Liver (tissue), 9 donors: ENCODE measurements around the gene OR10A3. TPM values are rescaled to one million over a fixed set of nuclear protein-coding genes. Genes with fewer than 3 reads are reported as not detected.

Source experiments
- DNase-seq: peaks from one replicate; pipeline ENCODE4 v3.0.0-alpha.2; 2017; ENCODE audit warnings: low spot score
- H3K27ac ChIP-seq, 2 donors: one replicate each; pipeline ENCODE4 v1.7.0; 2013; ENCODE audit warnings: inconsistent platforms in 2 of 2, low read length in 2 of 2, control low read depth in 1 of 2, low read depth in 1 of 2, mild to moderate bottlenecking in 1 of 2
- H3K27me3 ChIP-seq, 4 donors: one replicate each; pipeline versions ENCODE4 v1.6.1 to v1.7.0; 2013; ENCODE audit warnings: low read length in 3 of 4, inconsistent platforms in 1 of 4, mild to moderate bottlenecking in 1 of 4, moderate library complexity in 1 of 4; ENCODE audit not compliant: control insufficient read depth in 4 of 4, insufficient read depth in 4 of 4
- H3K36me3 ChIP-seq, 4 donors: one replicate each; pipeline versions ENCODE4 v1.6.1 to v1.7.0; 2013; ENCODE audit warnings: low read length in 3 of 4, mild to moderate bottlenecking in 3 of 4, low read depth in 1 of 4, moderate library complexity in 1 of 4; ENCODE audit not compliant: control insufficient read depth in 4 of 4, insufficient read depth in 3 of 4
- H3K4me1 ChIP-seq, 4 donors: one replicate each; pipeline versions ENCODE4 v1.6.1 to v1.7.0; 2013; ENCODE audit warnings: low read length in 3 of 4, mild to moderate bottlenecking in 3 of 4, moderate library complexity in 1 of 4; ENCODE audit not compliant: control insufficient read depth in 4 of 4, insufficient read depth in 4 of 4
- H3K4me3 ChIP-seq, 3 donors: one replicate each; pipeline versions ENCODE4 v1.6.1 to v1.7.0; 2013; ENCODE audit warnings: low read length in 3 of 3, control low read depth in 1 of 3, low read depth in 1 of 3, mild to moderate bottlenecking in 1 of 3
- H3K9ac ChIP-seq, 2 donors: one replicate each; pipeline ENCODE4 v1.7.0; 2013; ENCODE audit warnings: low read length in 2 of 2, mild to moderate bottlenecking in 2 of 2, moderate library complexity in 2 of 2, control low read depth in 1 of 2, low read depth in 1 of 2
- H3K9me3 ChIP-seq, 4 donors: one replicate each; pipeline versions ENCODE4 v1.6.1 to v1.7.0; 2013; ENCODE audit warnings: low read length in 3 of 4; ENCODE audit not compliant: control insufficient read depth in 4 of 4
- ATF3 ChIP-seq: IDR thresholded peaks from 2 replicates; pipeline ENCODE4 v1.6.1; 2016; ENCODE audit warnings: antibody characterized with exemption
- EGR1 ChIP-seq, 2 donors: IDR thresholded peaks; 2 replicates each; pipeline ENCODE4 v1.6.1; 2016 to 2018; ENCODE audit warnings: antibody characterized with exemption in 2 of 2, low read depth in 2 of 2
- FOXA1 ChIP-seq: IDR thresholded peaks from 2 replicates; pipeline ENCODE4 v1.6.1; 2016; ENCODE audit warnings: antibody characterized with exemption
- FOXA2 ChIP-seq: IDR thresholded peaks from 2 replicates; pipeline ENCODE4 v1.6.1; 2016; ENCODE audit warnings: antibody characterized with exemption
- GABPA ChIP-seq, 2 donors: IDR thresholded peaks in 1 of 2; conservative IDR thresholded peaks in 1 of 2; 2 replicates each; pipeline ENCODE4 v1.6.1; 2016; ENCODE audit warnings: antibody characterized with exemption in 2 of 2, mild to moderate bottlenecking in 1 of 2, moderate library complexity in 1 of 2
- HNF4A ChIP-seq, 2 donors: conservative IDR thresholded peaks; 2 replicates each; pipeline ENCODE4 v1.6.1; 2016; ENCODE audit warnings: antibody characterized with exemption in 2 of 2, mild to moderate bottlenecking in 2 of 2
- HNF4G ChIP-seq: IDR thresholded peaks from 2 replicates; pipeline ENCODE4 v1.6.1; 2016; ENCODE audit warnings: antibody characterized with exemption
- JUND ChIP-seq, 2 donors: IDR thresholded peaks; 2 replicates each; pipeline ENCODE4 v1.6.1; 2016; ENCODE audit warnings: antibody characterized with exemption in 2 of 2
- MAX ChIP-seq: IDR thresholded peaks from 2 replicates; pipeline ENCODE4 v1.6.1; 2016; ENCODE audit warnings: antibody characterized with exemption
- NR2F2 ChIP-seq: IDR thresholded peaks from 2 replicates; pipeline ENCODE4 v1.6.1; 2016; ENCODE audit warnings: antibody characterized with exemption
- RAD21 ChIP-seq, 2 donors: IDR thresholded peaks; 2 replicates each; pipeline ENCODE4 v1.6.1; 2016; ENCODE audit warnings: antibody characterized with exemption in 2 of 2, mild to moderate bottlenecking in 2 of 2
- RXRA ChIP-seq, 2 donors: IDR thresholded peaks; 2 replicates each; pipeline ENCODE4 v1.6.1; 2017 to 2018; ENCODE audit warnings: antibody characterized with exemption in 2 of 2, mild to moderate bottlenecking in 1 of 2
- SP1 ChIP-seq: IDR thresholded peaks from 2 replicates; pipeline ENCODE4 v1.6.1; 2018; ENCODE audit warnings: antibody characterized with exemption, mild to moderate bottlenecking
- TAF1 ChIP-seq: conservative IDR thresholded peaks from 2 replicates; pipeline ENCODE4 v1.6.1; 2016; ENCODE audit warnings: antibody characterized with exemption, mild to moderate bottlenecking
- YY1 ChIP-seq: IDR thresholded peaks from 2 replicates; pipeline ENCODE4 v1.6.1; 2016; ENCODE audit warnings: antibody characterized with exemption, mild to moderate bottlenecking
- ZBTB33 ChIP-seq: IDR thresholded peaks from 2 replicates; pipeline ENCODE4 v1.6.1; 2016; ENCODE audit warnings: antibody characterized with exemption
- WGBS: extraction: QIAGEN DNeasy Blood & Tissue Kit; methylation state at CpG from one replicate; pipeline ENCODE4 v1.1.7; 2013; 5-methylcytosine and 5-hydroxymethylcytosine counted together
- polyA plus RNA-seq, 2 donors: library from polyadenylated mRNA; stranded (reverse) in 1 of 2; unstranded in 1 of 2; fragments of 200-250 nt in 1 of 2; fragments of >200 nt in 1 of 2; fragmentation: Nextera tagmentation in 1 of 2; extraction: Ambion mirVana in 1 of 2; gene quantifications; one replicate each; pipeline versions ENCODE4 v1.2.1 to v1.2.3, GENCODE V29; 2013 to 2015
- total RNA-seq, 2 donors: library from RNA; depleted of rRNA; stranded (reverse); fragments of >200 nt; gene quantifications; one replicate each; pipeline ENCODE4 v1.2.3, GENCODE V29; 2014
- TF ChIP-seq, protein P1 (sequence below): fragments of 150-350 bp; IDR thresholded peaks from 2 replicates; pipeline ENCODE4 v1.5.1; 2017; ENCODE audit warnings: improper control_type of control experiment, low read depth, low read length; ENCODE audit not compliant: missing input control
- donor health status: healthy.
- donor health status: healthy.
- donor health status: healthy.
- donor health status: healthy.
- donor health status: healthy.

Gene OR10A3
- total and polyA plus RNA-seq, 4 donors: not detected

DNA sequence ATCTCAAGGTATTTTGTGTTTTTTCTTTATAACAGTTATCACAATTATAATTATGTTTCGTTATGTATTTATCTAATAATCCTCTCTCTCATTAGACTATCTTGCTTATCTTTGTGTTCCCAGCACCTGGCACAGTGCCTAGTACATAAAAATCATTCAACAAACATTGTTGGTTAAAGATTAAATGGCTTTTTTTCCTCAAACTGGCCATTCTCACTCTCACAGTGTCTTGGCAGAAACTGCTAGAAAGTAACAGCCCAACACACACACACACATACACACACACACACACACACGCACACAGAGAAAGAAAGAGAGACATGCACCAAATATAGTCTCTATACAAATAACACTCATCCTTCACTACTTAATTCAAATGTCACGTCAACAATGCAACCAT, 47.3 kb downstream of the OR10A3 start:
- Histone ChIP-seq H3K27ac (no peak overlapping the region), H3K9me3 (no peaks in the 10 kb centered on the region), H3K4me1 (peaks cover 7 to 41% (median 39%) of the 10 kb centered on the region in 4 donors), H3K27me3 (no peaks in the 10 kb centered on the region), H3K9ac (no peak overlapping the region), H3K36me3 (no peaks in the 10 kb centered on the region), H3K4me3 (no peak overlapping the region)
- TF ChIP-seq MAX (no peak), RAD21 (IDR thresholded peaks at IDR 0.05) (no peak), RXRA (IDR thresholded peaks at IDR 0.05) (peak in 1 of 2 donors; percentile 22), HNF4G (no peak), ZBTB33 (no peak), HNF4A (conservative IDR thresholded peaks at IDR 0.05) (peak in 1 of 2 donors; percentile 16), SP1 (no peak), FOXA1 (no peak), JUND (IDR thresholded peaks at IDR 0.05) (no peak), YY1 (no peak), GABPA (IDR thresholded peaks at IDR 0.05 in 1 of 2, conservative IDR thresholded peaks at IDR 0.05 in 1 of 2) (peak in 1 of 2 donors; percentile 7), TAF1 (no peak), ATF3 (no peak), EGR1 (IDR thresholded peaks at IDR 0.05; ENCODE audit: low read depth in 2 of 2) (no peak), NR2F2 (no peak), FOXA2 (peak; percentile 10)
- TF ChIP-seq, protein P1, sequence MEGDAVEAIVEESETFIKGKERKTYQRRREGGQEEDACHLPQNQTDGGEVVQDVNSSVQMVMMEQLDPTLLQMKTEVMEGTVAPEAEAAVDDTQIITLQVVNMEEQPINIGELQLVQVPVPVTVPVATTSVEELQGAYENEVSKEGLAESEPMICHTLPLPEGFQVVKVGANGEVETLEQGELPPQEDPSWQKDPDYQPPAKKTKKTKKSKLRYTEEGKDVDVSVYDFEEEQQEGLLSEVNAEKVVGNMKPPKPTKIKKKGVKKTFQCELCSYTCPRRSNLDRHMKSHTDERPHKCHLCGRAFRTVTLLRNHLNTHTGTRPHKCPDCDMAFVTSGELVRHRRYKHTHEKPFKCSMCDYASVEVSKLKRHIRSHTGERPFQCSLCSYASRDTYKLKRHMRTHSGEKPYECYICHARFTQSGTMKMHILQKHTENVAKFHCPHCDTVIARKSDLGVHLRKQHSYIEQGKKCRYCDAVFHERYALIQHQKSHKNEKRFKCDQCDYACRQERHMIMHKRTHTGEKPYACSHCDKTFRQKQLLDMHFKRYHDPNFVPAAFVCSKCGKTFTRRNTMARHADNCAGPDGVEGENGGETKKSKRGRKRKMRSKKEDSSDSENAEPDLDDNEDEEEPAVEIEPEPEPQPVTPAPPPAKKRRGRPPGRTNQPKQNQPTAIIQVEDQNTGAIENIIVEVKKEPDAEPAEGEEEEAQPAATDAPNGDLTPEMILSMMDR: no peak
- DNase-seq: no peak
- WGBS: 31% methylated on average over 3 of the region's 3 CpGs

DNA sequence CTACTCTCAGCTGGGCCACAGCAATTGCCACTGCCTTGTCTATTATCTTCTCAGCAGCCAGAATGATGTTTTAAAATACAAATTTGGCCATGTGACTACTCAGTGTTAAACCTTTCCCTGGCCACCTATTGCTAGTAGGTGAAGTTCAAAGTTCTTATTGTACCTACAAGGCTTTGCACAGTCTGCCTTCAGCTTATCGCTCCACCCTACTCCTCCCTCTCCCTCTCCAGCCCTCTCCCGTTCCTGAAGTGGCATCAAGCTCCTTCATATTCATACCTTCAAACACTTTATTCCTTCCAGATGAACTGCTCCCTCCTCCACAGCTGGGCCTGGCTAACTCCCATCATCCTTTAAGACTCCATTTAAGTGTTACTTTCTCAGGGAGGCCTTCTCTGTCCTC, 47.7 kb downstream of the OR10A3 start:
- no peaks in the 10 kb centered on the region for H3K36me3 ChIP-seq
- no peak for DNase-seq
- no peak for TF ChIP-seq GABPA (IDR thresholded peaks at IDR 0.05 in 1 of 2, conservative IDR thresholded peaks at IDR 0.05 in 1 of 2)
- no peak for TF ChIP-seq MAX
- no peak for TF ChIP-seq EGR1 (IDR thresholded peaks at IDR 0.05; ENCODE audit: low read depth in 2 of 2)
- no peak for TF ChIP-seq RAD21 (IDR thresholded peaks at IDR 0.05)
- peak; percentile 46 to 64 for TF ChIP-seq HNF4A (conservative IDR thresholded peaks at IDR 0.05)
- TF ChIP-seq RXRA (IDR thresholded peaks at IDR 0.05): no peak
- H3K27me3 ChIP-seq: no peaks in the 10 kb centered on the region
- no peak overlapping the region for H3K27ac ChIP-seq
- WGBS: 33% methylated on average over 2 of the region's 2 CpGs
- peaks cover 7 to 41% (median 39%) of the 10 kb centered on the region in 4 donors for H3K4me1 ChIP-seq
- H3K9me3 ChIP-seq: no peaks in the 10 kb centered on the region
- no peak overlapping the region for H3K9ac ChIP-seq
- no peak overlapping the region for H3K4me3 ChIP-seq
